H9 (cell line): Measurements from ENCODE around the gene COX7B. TPM values are rescaled to one million over a fixed set of nuclear protein-coding genes. Genes with fewer than 3 reads are reported as not detected.

Experiments
- DNase-seq: peaks from one replicate; pipeline ENCODE4 v3.0.0-alpha.2; 2017
- H2AFZ ChIP-seq: one replicate; pipeline ENCODE4 v1.6.1; 2013; ENCODE audit warnings: mild to moderate bottlenecking, low read length, control low read depth, moderate library complexity
- H2AK5ac ChIP-seq: 2 replicates; pipeline ENCODE4 v1.6.1; 2013; ENCODE audit warnings: low read length, control low read depth, mixed read lengths; ENCODE audit not compliant: insufficient read length
- H2BK120ac ChIP-seq: one replicate; pipeline ENCODE4 v1.6.1; 2013; ENCODE audit warnings: low read depth, mild to moderate bottlenecking, low read length, control low read depth, inconsistent platforms; ENCODE audit not compliant: poor library complexity, severe bottlenecking
- H2BK12ac ChIP-seq: 2 replicates; pipeline ENCODE4 v1.6.1; 2013; ENCODE audit warnings: low read length, control low read depth, mixed read lengths, low read depth; ENCODE audit not compliant: insufficient read length
- H2BK15ac ChIP-seq: 2 replicates; pipeline ENCODE4 v1.6.1; 2013; ENCODE audit warnings: low read depth, low read length, control low read depth
- H2BK20ac ChIP-seq: one replicate; pipeline ENCODE4 v1.6.1; 2013; ENCODE audit warnings: low read depth, mild to moderate bottlenecking, low read length, control low read depth, inconsistent platforms; ENCODE audit not compliant: poor library complexity, severe bottlenecking
- H2BK5ac ChIP-seq: 2 replicates; pipeline ENCODE4 v1.6.1; 2013; ENCODE audit warnings: low read length, control low read depth, mixed read lengths; ENCODE audit not compliant: insufficient read length
- H3K14ac ChIP-seq: 2 replicates; pipeline ENCODE4 v1.6.1; 2013; ENCODE audit warnings: low read length, control low read depth; ENCODE audit not compliant: insufficient read depth
- H3K18ac ChIP-seq: 2 replicates; pipeline ENCODE4 v1.6.1; 2013; ENCODE audit warnings: low read depth, mild to moderate bottlenecking, mixed read lengths, low read length, control low read depth; ENCODE audit not compliant: insufficient read length
- H3K23ac ChIP-seq: 2 replicates; pipeline ENCODE4 v1.6.1; 2013; ENCODE audit warnings: low read length, control low read depth, mixed read lengths, low read depth; ENCODE audit not compliant: insufficient read length
- H3K23me2 ChIP-seq: 2 replicates; pipeline ENCODE4 v1.6.1; 2013; ENCODE audit warnings: low read depth, mild to moderate bottlenecking, mixed read lengths, low read length, control low read depth; ENCODE audit not compliant: insufficient read length, poor library complexity, severe bottlenecking
- H3K27ac ChIP-seq: 2 replicates; pipeline ENCODE4 v1.5.1; 2013; ENCODE audit warnings: low read length, control low read depth, mixed read lengths, low read depth; ENCODE audit not compliant: insufficient read length
- H3K27me3 ChIP-seq: 2 replicates; pipeline ENCODE4 v1.6.1; 2013; ENCODE audit warnings: low read length, control low read depth, inconsistent platforms; ENCODE audit not compliant: insufficient read depth
- H3K4ac ChIP-seq: 2 replicates; pipeline ENCODE4 v1.6.1; 2013; ENCODE audit warnings: low read depth, mild to moderate bottlenecking, control low read depth, inconsistent platforms, low read length, moderate library complexity
- H3K4me1 ChIP-seq: 2 replicates; pipeline ENCODE4 v1.6.1; 2013; ENCODE audit warnings: low read length, control low read depth, inconsistent platforms; ENCODE audit not compliant: insufficient read depth
- H3K4me2 ChIP-seq: 2 replicates; pipeline ENCODE4 v1.6.1; 2013; ENCODE audit warnings: low read length, control low read depth, mixed read lengths; ENCODE audit not compliant: insufficient read length, insufficient read depth
- H3K56ac ChIP-seq: 2 replicates; pipeline ENCODE4 v1.6.1; 2013; ENCODE audit warnings: low read depth, mild to moderate bottlenecking, mixed read lengths, low read length, control low read depth; ENCODE audit not compliant: insufficient read length
- H3K79me1 ChIP-seq: 2 replicates; pipeline ENCODE4 v1.6.1; 2013; ENCODE audit warnings: low read depth, mild to moderate bottlenecking, moderate library complexity, low read length, control low read depth, inconsistent platforms; ENCODE audit not compliant: insufficient read depth, poor library complexity, severe bottlenecking
- H3K79me2 ChIP-seq: 2 replicates; pipeline ENCODE4 v1.6.1; 2013; ENCODE audit warnings: low read length, control low read depth, inconsistent platforms; ENCODE audit not compliant: insufficient read depth
- H3K9ac ChIP-seq: 2 replicates; pipeline ENCODE4 v1.6.1; 2013; ENCODE audit warnings: low read length, control low read depth, mixed read lengths; ENCODE audit not compliant: insufficient read length; ENCODE audit errors: extremely low read depth
- H3K9me3 ChIP-seq: one replicate; pipeline ENCODE4 v1.6.1; 2013; ENCODE audit warnings: low read depth, low read length, inconsistent platforms; ENCODE audit not compliant: control insufficient read depth
- H3T11ph ChIP-seq: one replicate; pipeline ENCODE4 v1.6.1; 2013; ENCODE audit warnings: mild to moderate bottlenecking, low read length, control low read depth, inconsistent platforms
- H4K20me1 ChIP-seq: one replicate; pipeline ENCODE4 v1.6.1; 2013; ENCODE audit not compliant: control insufficient read depth, insufficient read length, insufficient read depth
- H4K5ac ChIP-seq: 2 replicates; pipeline ENCODE4 v1.6.1; 2013; ENCODE audit warnings: low read depth, mild to moderate bottlenecking, mixed read lengths, low read length, control low read depth; ENCODE audit not compliant: insufficient read length
- H4K8ac ChIP-seq: replicated peaks from 2 replicates; pipeline ENCODE4 v1.6.1; 2013; ENCODE audit warnings: low read length, control low read depth, mixed read lengths, low read depth; ENCODE audit not compliant: insufficient read length
- H4K91ac ChIP-seq: 2 replicates; pipeline ENCODE4 v1.6.1; 2013; ENCODE audit warnings: low read depth, mild to moderate bottlenecking, moderate library complexity, mixed read lengths, low read length, control low read depth; ENCODE audit not compliant: insufficient read length
- H3K27ac Mint-ChIP-seq, 3 experiments: 2 replicates in 2 of 3; 3 replicates in 1 of 3; pipeline ENCODE4 v1.8.0; 2020 to 2021; ENCODE audit warnings: mixed read lengths in 3 of 3, mild to moderate bottlenecking in 1 of 3, moderate library complexity in 1 of 3
- H3K27me3 Mint-ChIP-seq: 2 replicates; pipeline ENCODE4 v1.8.0; 2021; ENCODE audit warnings: low read depth, mild to moderate bottlenecking, moderate library complexity, mixed read lengths
- H3K36me3 Mint-ChIP-seq, 3 experiments: 2 replicates in 2 of 3; 3 replicates in 1 of 3; pipeline ENCODE4 v1.8.0; 2020 to 2021; ENCODE audit warnings: low read depth in 3 of 3, mixed read lengths in 3 of 3; ENCODE audit not compliant: insufficient read depth in 1 of 3
- H3K4me1 Mint-ChIP-seq, 2 experiments: 2 replicates each; pipeline ENCODE4 v1.8.0; 2020; ENCODE audit warnings: mixed read lengths in 2 of 2
- H3K4me3 Mint-ChIP-seq, 2 experiments: 2 replicates in 1 of 2; 3 replicates in 1 of 2; pipeline ENCODE4 v1.8.0; 2020 to 2021; ENCODE audit warnings: mild to moderate bottlenecking in 2 of 2, mixed read lengths in 2 of 2, moderate library complexity in 1 of 2
- H3K9me3 Mint-ChIP-seq, 2 experiments: 2 replicates in 1 of 2; 3 replicates in 1 of 2; pipeline ENCODE4 v1.8.0; 2020; ENCODE audit warnings: mild to moderate bottlenecking in 2 of 2, mixed read lengths in 2 of 2, moderate library complexity in 1 of 2
- WGBS: extraction: QIAGEN DNeasy Blood & Tissue Kit; methylation state at CpG from one replicate; pipeline ENCODE4 v1.1.7; 2013; ENCODE audit warnings: missing lambda C conversion rate, low lambda C conversion rate, mixed read lengths; ENCODE audit not compliant: insufficient read length; ENCODE audit errors: extremely low coverage; 5-methylcytosine and 5-hydroxymethylcytosine counted together
- total RNA-seq: library from RNA; stranded (reverse); gene quantifications from 2 replicates; pipeline ENCODE4 v1.2.1, GENCODE V29; 2021
- TF ChIP-seq, protein P1 (sequence below): fragments of 200-600 bp; sonication (generic); conservative IDR thresholded peaks from 3 replicates; pipeline ENCODE4 v1.8.0; 2021; ENCODE audit warnings: antibody characterized with exemption, mild to moderate bottlenecking

COX7B gene
- total RNA-seq, 1 experiment from 2014 or later, result 253 TPM

DNA sequence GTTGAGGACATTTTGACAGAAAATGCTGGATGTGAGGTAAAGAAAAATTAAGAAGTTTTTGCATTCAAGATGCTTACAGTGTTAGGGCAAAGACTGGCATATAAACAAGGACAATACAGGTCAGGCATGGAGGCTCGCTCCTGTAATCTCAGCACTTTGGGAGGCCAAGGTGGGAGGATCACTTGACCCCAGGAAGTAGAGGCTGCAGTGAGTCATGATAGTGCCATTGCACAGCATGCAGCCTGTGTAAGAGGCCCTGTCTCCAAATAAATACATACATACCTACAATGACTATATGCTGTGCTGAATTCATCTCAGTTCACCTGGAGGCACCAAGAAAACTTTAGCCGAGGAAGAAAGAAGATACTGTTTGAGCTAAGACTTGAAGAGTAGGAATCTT lies 6.4 kb upstream of the COX7B start:
- TF ChIP-seq, protein P1, sequence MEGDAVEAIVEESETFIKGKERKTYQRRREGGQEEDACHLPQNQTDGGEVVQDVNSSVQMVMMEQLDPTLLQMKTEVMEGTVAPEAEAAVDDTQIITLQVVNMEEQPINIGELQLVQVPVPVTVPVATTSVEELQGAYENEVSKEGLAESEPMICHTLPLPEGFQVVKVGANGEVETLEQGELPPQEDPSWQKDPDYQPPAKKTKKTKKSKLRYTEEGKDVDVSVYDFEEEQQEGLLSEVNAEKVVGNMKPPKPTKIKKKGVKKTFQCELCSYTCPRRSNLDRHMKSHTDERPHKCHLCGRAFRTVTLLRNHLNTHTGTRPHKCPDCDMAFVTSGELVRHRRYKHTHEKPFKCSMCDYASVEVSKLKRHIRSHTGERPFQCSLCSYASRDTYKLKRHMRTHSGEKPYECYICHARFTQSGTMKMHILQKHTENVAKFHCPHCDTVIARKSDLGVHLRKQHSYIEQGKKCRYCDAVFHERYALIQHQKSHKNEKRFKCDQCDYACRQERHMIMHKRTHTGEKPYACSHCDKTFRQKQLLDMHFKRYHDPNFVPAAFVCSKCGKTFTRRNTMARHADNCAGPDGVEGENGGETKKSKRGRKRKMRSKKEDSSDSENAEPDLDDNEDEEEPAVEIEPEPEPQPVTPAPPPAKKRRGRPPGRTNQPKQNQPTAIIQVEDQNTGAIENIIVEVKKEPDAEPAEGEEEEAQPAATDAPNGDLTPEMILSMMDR, result no peak
- Mint-ChIP-seq H3K27me3 (no peaks in the 10 kb centered on the region), H3K27ac (no peak overlapping the region), H3K4me3 (no peak overlapping the region), H3K9me3 (peaks cover 55 to 68% of the 10 kb centered on the region in 2 experiments), H3K36me3 (peaks cover 4 to 12% (median 10%) of the 10 kb centered on the region in 3 experiments; a peak in 5 of 7 replicates), H3K4me1 (no peaks in the 10 kb centered on the region)
- Histone ChIP-seq H3K23me2 (no peaks in the 10 kb centered on the region), H4K91ac (no peak overlapping the region), H2BK5ac (no peak overlapping the region), H3K14ac (no peak overlapping the region), H2BK20ac (no peak overlapping the region), H3K4me2 (no peak overlapping the region), H2AK5ac (no peak overlapping the region), H3K4ac (no peak overlapping the region), H2BK12ac (no peak overlapping the region), H3K9me3 (peaks cover 6% of the 10 kb centered on the region), H4K5ac (no peak overlapping the region), H3K23ac (no peak overlapping the region), H3K4me1 (no peaks in the 10 kb centered on the region), H4K20me1 (no peaks in the 10 kb centered on the region), H3K79me1 (no peaks in the 10 kb centered on the region), H3K27me3 (no peaks in the 10 kb centered on the region), H3K56ac (no peak overlapping the region), H3K79me2 (peaks cover 12% of the 10 kb centered on the region; the same call in 1 of the 2 replicates), H3K9ac (no peak overlapping the region), H3K18ac (no peak overlapping the region), H2AFZ (no peak overlapping the region), H3T11ph (no peak overlapping the region), H2BK120ac (no peak overlapping the region), H3K27ac (no peak overlapping the region), H2BK15ac (no peak overlapping the region), H4K8ac (no peak overlapping the region)
- DNase-seq, result no peak
- no CpG with 5 or more reads among the region's 2 CpGs for WGBS
